ENCODE data around the gene TMEM184A.
"Not testable (repeated sequence)": the region's sequence is repeated elsewhere in the genome, so short reads cannot be mapped to it uniquely, and the experiment has no call there.

Gene TMEM184A

GRCh38 chr7:1531263-1531978 lies 24.6 kb downstream of the TMEM184A start:
- H3K9me3 Mint-ChIP-seq = no peaks in the 10 kb centered on the region
- peaks cover 40% of the 10 kb centered on the region for H3K36me3 Mint-ChIP-seq (ENCODE audit: low read depth)
- peak overlapping the region; percentile 95 for H3K27ac Mint-ChIP-seq
- intact Hi-C loops (cut with micrococcal nuclease) = no loop called here
- H3K27me3 Mint-ChIP-seq = no peaks in the 10 kb centered on the region
- peaks cover 60% of the 10 kb centered on the region for H3K4me1 Mint-ChIP-seq (ENCODE audit: low read depth)
- peak overlapping the region; percentile 84 for H3K4me3 Mint-ChIP-seq

- H3K4me3 Mint-ChIP-seq = no peak overlapping the region
- intact Hi-C loops (cut with micrococcal nuclease) = no loop called here
- peaks cover 34% of the 10 kb centered on the region for H3K36me3 Mint-ChIP-seq (ENCODE audit: low read depth)
- H3K4me1 Mint-ChIP-seq (ENCODE audit: low read depth) = peaks cover 60% of the 10 kb centered on the region
- H3K9me3 Mint-ChIP-seq = no peaks in the 10 kb centered on the region
- H3K27ac Mint-ChIP-seq = peak overlapping the region; percentile 95
- H3K27me3 Mint-ChIP-seq = no peaks in the 10 kb centered on the region
Measured at GRCh38 chr7:1530946-1531262, 25.1 kb downstream of the TMEM184A start.

DNA sequence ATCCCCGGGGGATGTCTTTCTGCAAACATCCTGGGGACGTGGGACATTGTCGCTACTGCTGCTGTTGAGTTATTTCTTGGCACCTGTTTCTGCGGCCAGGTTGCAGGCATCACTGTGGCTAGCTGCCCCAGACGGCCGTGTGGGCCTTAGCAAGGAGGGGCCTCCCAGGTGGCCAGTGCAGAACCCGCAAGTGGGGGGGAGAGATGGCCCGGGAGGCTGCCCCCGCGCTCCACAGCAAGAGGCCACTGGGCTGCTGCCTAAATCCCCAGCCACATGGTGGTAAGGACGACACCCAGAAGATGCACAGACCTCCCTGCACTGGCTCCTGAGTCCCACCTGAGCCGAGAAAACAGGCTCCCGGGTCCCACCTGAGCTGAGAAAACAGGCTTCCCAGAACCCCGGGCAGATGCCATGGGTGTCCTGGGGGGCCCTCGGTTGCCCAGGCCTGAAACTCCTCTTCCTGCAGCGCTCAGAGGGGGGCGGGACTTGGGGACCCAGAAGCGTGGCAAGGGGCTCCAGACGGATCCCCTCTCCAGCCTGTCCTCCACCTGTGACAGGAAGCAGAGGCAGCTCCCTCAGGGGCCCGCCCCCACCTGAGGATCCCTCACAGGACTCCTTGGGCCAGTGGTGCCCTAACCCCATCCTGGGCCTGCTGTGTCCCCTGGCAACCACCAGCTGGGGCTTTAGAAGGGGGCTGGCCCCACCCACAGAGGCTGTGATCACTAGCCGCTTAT lies 26.5 kb downstream of the TMEM184A start:
- peak overlapping the region; percentile 73 for H3K27ac Mint-ChIP-seq
- no peaks in the 10 kb centered on the region for H3K9me3 Mint-ChIP-seq
- peaks cover 55% of the 10 kb centered on the region for H3K4me1 Mint-ChIP-seq (ENCODE audit: low read depth)
- no peaks in the 10 kb centered on the region for H3K27me3 Mint-ChIP-seq
- H3K36me3 Mint-ChIP-seq (ENCODE audit: low read depth) = peaks cover 21% of the 10 kb centered on the region
- H3K4me3 Mint-ChIP-seq = no peak overlapping the region
- intact Hi-C loops (cut with micrococcal nuclease) = no loop called here

DNA sequence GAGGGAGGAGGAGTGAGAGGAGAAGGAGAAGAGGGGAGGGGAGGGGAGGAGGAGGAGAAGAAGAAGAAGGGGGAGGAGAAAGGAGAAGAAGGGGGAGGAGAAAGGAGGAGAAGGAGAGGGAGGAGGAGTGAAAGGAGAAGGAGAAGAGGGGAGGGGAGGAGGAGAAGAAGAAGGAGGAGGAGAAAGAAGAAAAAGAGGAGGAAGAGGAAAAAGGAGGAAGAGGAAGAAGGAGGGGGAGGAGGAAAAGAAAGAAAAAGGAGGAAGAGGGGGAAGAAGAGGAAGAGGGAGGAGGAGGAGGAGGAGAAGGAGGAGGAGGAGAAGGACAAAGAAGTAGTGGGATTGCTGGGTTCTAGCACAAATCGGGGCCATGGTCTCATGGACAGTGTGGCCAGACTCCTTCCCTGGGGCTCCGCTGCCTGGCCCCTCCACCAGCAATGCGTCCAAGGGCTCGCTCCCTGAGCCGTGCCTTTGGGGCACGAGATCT lies 29.7 kb downstream of the TMEM184A start:
- intact Hi-C loops (cut with micrococcal nuclease) = no loop called here
- H3K27me3 Mint-ChIP-seq = peaks cover 15% of the 10 kb centered on the region
- H3K27ac Mint-ChIP-seq = peak overlapping the region; percentile 28
- H3K4me3 Mint-ChIP-seq = no peak overlapping the region
- no peaks in the 10 kb centered on the region for H3K9me3 Mint-ChIP-seq
- H3K36me3 Mint-ChIP-seq (ENCODE audit: low read depth) = peaks cover 1% of the 10 kb centered on the region
- H3K4me1 Mint-ChIP-seq (ENCODE audit: low read depth) = peaks cover 23% of the 10 kb centered on the region

- Mint-ChIP-seq H3K4me3 (no peak overlapping the region), H3K4me1 (ENCODE audit: low read depth) (peaks cover 27% of the 10 kb centered on the region), H3K9me3 (no peaks in the 10 kb centered on the region), H3K36me3 (ENCODE audit: low read depth) (no peaks in the 10 kb centered on the region), H3K27ac (no peak overlapping the region), H3K27me3 (peaks cover 15% of the 10 kb centered on the region)
- intact Hi-C loops (cut with micrococcal nuclease) = no loop called here
Measured at GRCh38 chr7:1525409-1525808, 30.6 kb downstream of the TMEM184A start.

- Mint-ChIP-seq H3K36me3 (ENCODE audit: low read depth) (no peaks in the 10 kb centered on the region), H3K27ac (no peak overlapping the region), H3K4me1 (ENCODE audit: low read depth) (peaks cover 32% of the 10 kb centered on the region), H3K4me3 (no peak overlapping the region), H3K9me3 (peaks cover 8% of the 10 kb centered on the region), H3K27me3 (peaks cover 15% of the 10 kb centered on the region)
- intact Hi-C loops (cut with micrococcal nuclease) = no loop called here
Measured at GRCh38 chr7:1523844-1524243, 32.2 kb downstream of the TMEM184A start.

GRCh38 chr7:1523208-1523607 lies 32.8 kb downstream of the TMEM184A start:
- Mint-ChIP-seq H3K36me3 (ENCODE audit: low read depth) (no peaks in the 10 kb centered on the region), H3K9me3 (peaks cover 8% of the 10 kb centered on the region), H3K27me3 (peaks cover 15% of the 10 kb centered on the region), H3K27ac (no peak overlapping the region), H3K4me3 (no peak overlapping the region), H3K4me1 (ENCODE audit: low read depth) (peaks cover 32% of the 10 kb centered on the region)
- intact Hi-C loops (cut with micrococcal nuclease) = no loop called here

DNA sequence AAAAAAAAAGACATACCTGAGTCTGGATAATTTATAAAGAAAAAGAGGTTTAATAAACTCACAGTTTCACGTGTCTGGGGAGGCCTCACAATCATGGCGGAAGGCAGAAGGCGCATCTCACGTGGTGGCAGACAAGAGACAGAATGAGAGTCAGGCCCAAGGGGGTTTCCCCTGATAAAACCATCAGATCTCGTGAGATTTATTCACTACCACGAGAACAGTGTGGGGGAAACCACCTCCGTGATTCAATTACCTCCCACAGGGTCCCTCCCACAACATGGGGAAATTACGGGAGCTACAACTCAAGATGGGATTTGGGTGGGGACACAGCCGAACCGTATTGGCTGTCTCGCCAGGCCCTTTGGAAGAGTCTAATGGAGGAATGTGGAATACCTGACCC lies 34.5 kb downstream of the TMEM184A start:
- Mint-ChIP-seq H3K9me3 (peaks cover 8% of the 10 kb centered on the region), H3K27ac (no peak overlapping the region), H3K4me1 (ENCODE audit: low read depth) (peaks cover 21% of the 10 kb centered on the region), H3K36me3 (ENCODE audit: low read depth) (no peaks in the 10 kb centered on the region), H3K4me3 (no peak overlapping the region), H3K27me3 (peaks cover 15% of the 10 kb centered on the region)
- intact Hi-C loops (cut with micrococcal nuclease) = no loop called here

- H3K27ac Mint-ChIP-seq = peak overlapping the region; percentile 17
- H3K4me3 Mint-ChIP-seq = no peak overlapping the region
- peaks cover 8% of the 10 kb centered on the region for H3K9me3 Mint-ChIP-seq
- intact Hi-C loops (cut with micrococcal nuclease) = no loop called here
- H3K36me3 Mint-ChIP-seq (ENCODE audit: low read depth) = no peaks in the 10 kb centered on the region
- H3K27me3 Mint-ChIP-seq = peaks cover 15% of the 10 kb centered on the region
- H3K4me1 Mint-ChIP-seq (ENCODE audit: low read depth) = peaks cover 13% of the 10 kb centered on the region
Measured at GRCh38 chr7:1520539-1521234, 35.3 kb downstream of the TMEM184A start.

DNA sequence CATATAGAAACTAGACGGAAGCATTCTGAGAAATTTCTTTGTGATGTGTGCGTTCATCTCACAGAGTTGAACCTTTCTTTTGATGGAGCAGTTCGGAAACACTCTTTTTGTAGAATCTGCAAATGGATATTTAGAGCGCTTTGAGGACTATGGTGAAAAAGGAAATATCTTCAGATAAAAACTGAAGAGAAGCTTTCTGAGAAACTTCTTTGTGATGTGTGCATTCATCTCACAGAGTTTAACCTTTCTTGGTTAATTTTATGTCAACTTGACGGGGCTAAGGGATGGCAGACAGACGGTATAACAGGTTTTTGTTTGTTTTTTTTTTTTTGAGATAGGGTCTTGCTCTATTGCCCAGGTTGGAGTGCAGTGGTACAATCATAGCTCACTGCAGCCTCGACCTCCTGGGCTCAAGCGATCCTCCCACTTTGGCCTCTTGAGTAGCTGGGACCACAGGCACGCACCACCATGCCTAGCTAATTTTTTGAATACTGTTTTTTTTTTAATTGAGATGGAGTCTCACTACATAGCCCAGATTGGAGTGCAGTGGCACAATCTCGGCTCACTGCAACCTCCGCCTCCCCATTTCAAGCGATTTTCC lies 36.6 kb downstream of the TMEM184A start:
- H3K4me3 Mint-ChIP-seq; H3K27ac Mint-ChIP-seq; intact Hi-C loops (cut with micrococcal nuclease); H3K9me3 Mint-ChIP-seq; H3K36me3 Mint-ChIP-seq (ENCODE audit: low read depth): not testable (repeated sequence)
- H3K4me1 Mint-ChIP-seq (ENCODE audit: low read depth) = peaks cover 17% of the 10 kb centered on the region
- peaks cover 15% of the 10 kb centered on the region for H3K27me3 Mint-ChIP-seq

- H3K27ac Mint-ChIP-seq = no peak overlapping the region
- peaks cover 8% of the 10 kb centered on the region for H3K9me3 Mint-ChIP-seq
- H3K36me3 Mint-ChIP-seq (ENCODE audit: low read depth) = no peaks in the 10 kb centered on the region
- peaks cover 42% of the 10 kb centered on the region for H3K4me1 Mint-ChIP-seq (ENCODE audit: low read depth)
- intact Hi-C loops (cut with micrococcal nuclease) = no loop called here
- H3K4me3 Mint-ChIP-seq = no peak overlapping the region
- peaks cover 5% of the 10 kb centered on the region for H3K27me3 Mint-ChIP-seq
Measured at GRCh38 chr7:1516586-1517251, 39.3 kb downstream of the TMEM184A start.

DNA sequence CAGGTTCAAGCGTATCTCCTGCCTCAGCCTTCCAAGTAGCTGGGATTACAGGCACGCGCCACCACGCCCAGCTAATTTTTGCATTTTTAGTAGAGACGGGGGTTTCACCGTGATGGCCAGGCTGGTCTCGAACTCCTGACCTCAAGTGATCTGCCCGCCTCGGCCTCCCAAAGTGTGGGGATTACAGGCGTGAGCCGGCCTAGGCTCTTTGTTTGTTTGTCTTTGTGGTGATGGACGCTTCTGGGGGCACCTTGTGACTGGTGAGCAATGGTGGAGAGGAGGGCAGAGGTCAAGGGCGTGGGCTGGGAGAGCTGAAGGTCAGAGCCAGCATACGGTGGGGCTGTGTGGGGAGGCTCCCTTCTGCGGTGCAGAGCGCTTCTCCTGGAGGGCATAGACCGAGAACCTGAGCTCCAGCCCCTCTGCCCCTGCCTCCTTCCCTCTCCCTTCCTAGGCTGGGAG lies 40.5 kb downstream of the TMEM184A start:
- not testable (repeated sequence) for H3K9me3 Mint-ChIP-seq, H3K4me3 Mint-ChIP-seq

DNA sequence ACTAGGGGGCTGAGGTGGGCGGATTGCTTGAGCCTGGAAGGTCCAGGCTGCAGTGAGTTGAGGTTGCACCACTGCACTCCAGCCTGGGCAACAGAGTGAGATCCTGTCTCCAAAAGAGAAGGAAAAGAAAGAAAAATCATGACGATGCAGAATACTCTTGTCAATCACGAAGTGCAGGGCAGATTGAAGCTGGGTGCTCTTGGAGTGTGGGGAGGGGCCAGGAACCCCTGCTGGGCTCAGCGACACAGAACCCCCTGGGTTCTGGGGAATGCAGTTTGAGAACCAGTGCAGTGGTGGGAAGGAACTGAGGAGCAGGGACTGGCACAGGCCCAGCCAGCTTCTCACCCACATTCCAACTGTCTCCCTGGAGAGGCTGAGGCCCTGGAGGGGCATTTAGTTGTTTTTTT lies 41.0 kb downstream of the TMEM184A start:
- no peak overlapping the region for H3K4me3 Mint-ChIP-seq
- peaks cover 8% of the 10 kb centered on the region for H3K9me3 Mint-ChIP-seq
- H3K36me3 Mint-ChIP-seq (ENCODE audit: low read depth) = no peaks in the 10 kb centered on the region
- H3K27ac Mint-ChIP-seq = peak overlapping the region; percentile 90
- intact Hi-C loops (cut with micrococcal nuclease) = no loop called here
- peaks cover 44% of the 10 kb centered on the region for H3K4me1 Mint-ChIP-seq (ENCODE audit: low read depth)
- H3K27me3 Mint-ChIP-seq = peaks cover 13% of the 10 kb centered on the region

More for the DNA sequence above, 40.5 kb downstream of the TMEM184A start:
- H3K27ac Mint-ChIP-seq; intact Hi-C loops (cut with micrococcal nuclease); H3K36me3 Mint-ChIP-seq (ENCODE audit: low read depth): not testable (repeated sequence)
- Mint-ChIP-seq H3K4me1 (ENCODE audit: low read depth) (peaks cover 49% of the 10 kb centered on the region), H3K27me3 (peaks cover 13% of the 10 kb centered on the region)

Data from dendritic cell treated with granulocyte-macrophage colony-stimulating factor and Interleukin-4, amounts not matched to agents 40 ng/mL and 50 ng/mL, for 4 days (primary cell).